Measurements from ENCODE around the gene CTBP1.

GRCh38 chr4:1182313-1182712 is 66.6 kb downstream of the CTBP1 start:
- no peak for TF ChIP-seq CTCF (IDR thresholded peaks at IDR 0.05)
- no peak for TF ChIP-seq POLR2A (IDR thresholded peaks at IDR 0.05)

Data from breast epithelium (tissue), 3 donors.